HepG2 (cell line): ENCODE data around the gene C1QL2.

ENCODE experiments used
- CBX5 ChIP-seq: sonication (generic); formaldehyde crosslinking; IDR thresholded peaks from 2 replicates; pipeline ENCODE4 v1.4.0; 2020; ENCODE audit warnings: missing genetic modification reagents, borderline replicate concordance
- CTCF ChIP-seq: sonication (generic); formaldehyde crosslinking; IDR thresholded peaks from 2 replicates; pipeline ENCODE4 v1.5.0; 2020; ENCODE audit warnings: mild to moderate bottlenecking, missing genetic modification reagents, moderate library complexity
- ESRRA ChIP-seq: sonication (generic); formaldehyde crosslinking; IDR thresholded peaks from 2 replicates; pipeline ENCODE4 v1.5.1; 2020; ENCODE audit warnings: mild to moderate bottlenecking, low read depth, missing genetic modification reagents
- HMG20B ChIP-seq: conservative IDR thresholded peaks from 2 replicates; pipeline ENCODE4 v1.6.1; 2016; ENCODE audit warnings: missing genetic modification reagents, missing compliant biosample characterization
- PHF8 ChIP-seq: sonication (generic); formaldehyde crosslinking; IDR thresholded peaks from 2 replicates; pipeline ENCODE4 v1.5.0; 2020; ENCODE audit warnings: missing genetic modification reagents
- RAD21 ChIP-seq: fragments of 450-650 bp; formaldehyde crosslinking; IDR thresholded peaks from 2 replicates; pipeline ENCODE4 v1.5.0; 2020; ENCODE audit warnings: mild to moderate bottlenecking
- RELA ChIP-seq: sonication (generic); formaldehyde crosslinking; IDR thresholded peaks from 2 replicates; pipeline ENCODE4 v1.4.0; 2020; ENCODE audit warnings: missing genetic modification reagents
- ZNF331 ChIP-seq: sonication (generic); formaldehyde crosslinking; IDR thresholded peaks from 2 replicates; pipeline ENCODE4 v1.4.0; 2020; ENCODE audit warnings: missing genetic modification reagents
- ZNF83 ChIP-seq: sonication (generic); formaldehyde crosslinking; IDR thresholded peaks from 2 replicates; pipeline ENCODE4 v1.4.0; 2020; ENCODE audit warnings: missing genetic modification reagents, mild to moderate bottlenecking, borderline replicate concordance
- TF ChIP-seq, protein P1 (sequence below): sonication (generic); formaldehyde crosslinking; IDR thresholded peaks from 2 replicates; pipeline ENCODE4 v1.4.0; 2020; ENCODE audit warnings: missing genetic modification reagents, borderline replicate concordance
- TF ChIP-seq, protein P2 (sequence below), 2 experiments: IDR thresholded peaks; 2 replicates each; pipeline ENCODE4 v1.6.1; 2011 to 2012; ENCODE audit warnings: low read length in 2 of 2, borderline replicate concordance in 1 of 2, low read depth in 1 of 2, mild to moderate bottlenecking in 1 of 2, moderate library complexity in 1 of 2
- TF ChIP-seq, protein P3 (sequence below): sonication (generic); formaldehyde crosslinking; IDR thresholded peaks from 2 replicates; pipeline ENCODE4 v1.4.0; 2020; ENCODE audit warnings: low read depth, missing genetic modification reagents

DNA sequence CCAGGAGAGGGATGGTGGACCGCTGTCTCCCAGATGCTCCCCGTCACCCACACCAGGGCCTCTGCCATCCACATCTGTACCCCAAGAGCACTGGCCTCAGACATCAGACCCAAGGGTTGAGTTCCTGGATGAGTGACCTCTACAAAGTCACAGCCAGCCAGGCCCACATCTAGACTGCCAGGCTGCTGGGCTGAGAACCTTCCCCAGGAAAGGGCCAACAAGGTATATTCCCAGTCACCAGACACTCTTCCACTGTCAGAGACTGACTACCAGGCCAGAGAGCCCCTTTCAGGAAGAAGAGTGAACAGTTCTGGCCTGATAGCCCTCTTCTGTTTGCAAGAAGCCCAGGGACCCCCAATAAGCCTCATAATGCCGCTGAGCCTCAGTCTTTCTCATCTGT, 44.3 kb downstream of the C1QL2 start:
- TF ChIP-seq, protein P1, sequence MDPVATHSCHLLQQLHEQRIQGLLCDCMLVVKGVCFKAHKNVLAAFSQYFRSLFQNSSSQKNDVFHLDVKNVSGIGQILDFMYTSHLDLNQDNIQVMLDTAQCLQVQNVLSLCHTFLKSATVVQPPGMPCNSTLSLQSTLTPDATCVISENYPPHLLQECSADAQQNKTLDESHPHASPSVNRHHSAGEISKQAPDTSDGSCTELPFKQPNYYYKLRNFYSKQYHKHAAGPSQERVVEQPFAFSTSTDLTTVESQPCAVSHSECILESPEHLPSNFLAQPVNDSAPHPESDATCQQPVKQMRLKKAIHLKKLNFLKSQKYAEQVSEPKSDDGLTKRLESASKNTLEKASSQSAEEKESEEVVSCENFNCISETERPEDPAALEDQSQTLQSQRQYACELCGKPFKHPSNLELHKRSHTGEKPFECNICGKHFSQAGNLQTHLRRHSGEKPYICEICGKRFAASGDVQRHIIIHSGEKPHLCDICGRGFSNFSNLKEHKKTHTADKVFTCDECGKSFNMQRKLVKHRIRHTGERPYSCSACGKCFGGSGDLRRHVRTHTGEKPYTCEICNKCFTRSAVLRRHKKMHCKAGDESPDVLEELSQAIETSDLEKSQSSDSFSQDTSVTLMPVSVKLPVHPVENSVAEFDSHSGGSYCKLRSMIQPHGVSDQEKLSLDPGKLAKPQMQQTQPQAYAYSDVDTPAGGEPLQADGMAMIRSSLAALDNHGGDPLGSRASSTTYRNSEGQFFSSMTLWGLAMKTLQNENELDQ (CRISPR knock-in tag), result no peak
- TF ChIP-seq, protein P2, sequence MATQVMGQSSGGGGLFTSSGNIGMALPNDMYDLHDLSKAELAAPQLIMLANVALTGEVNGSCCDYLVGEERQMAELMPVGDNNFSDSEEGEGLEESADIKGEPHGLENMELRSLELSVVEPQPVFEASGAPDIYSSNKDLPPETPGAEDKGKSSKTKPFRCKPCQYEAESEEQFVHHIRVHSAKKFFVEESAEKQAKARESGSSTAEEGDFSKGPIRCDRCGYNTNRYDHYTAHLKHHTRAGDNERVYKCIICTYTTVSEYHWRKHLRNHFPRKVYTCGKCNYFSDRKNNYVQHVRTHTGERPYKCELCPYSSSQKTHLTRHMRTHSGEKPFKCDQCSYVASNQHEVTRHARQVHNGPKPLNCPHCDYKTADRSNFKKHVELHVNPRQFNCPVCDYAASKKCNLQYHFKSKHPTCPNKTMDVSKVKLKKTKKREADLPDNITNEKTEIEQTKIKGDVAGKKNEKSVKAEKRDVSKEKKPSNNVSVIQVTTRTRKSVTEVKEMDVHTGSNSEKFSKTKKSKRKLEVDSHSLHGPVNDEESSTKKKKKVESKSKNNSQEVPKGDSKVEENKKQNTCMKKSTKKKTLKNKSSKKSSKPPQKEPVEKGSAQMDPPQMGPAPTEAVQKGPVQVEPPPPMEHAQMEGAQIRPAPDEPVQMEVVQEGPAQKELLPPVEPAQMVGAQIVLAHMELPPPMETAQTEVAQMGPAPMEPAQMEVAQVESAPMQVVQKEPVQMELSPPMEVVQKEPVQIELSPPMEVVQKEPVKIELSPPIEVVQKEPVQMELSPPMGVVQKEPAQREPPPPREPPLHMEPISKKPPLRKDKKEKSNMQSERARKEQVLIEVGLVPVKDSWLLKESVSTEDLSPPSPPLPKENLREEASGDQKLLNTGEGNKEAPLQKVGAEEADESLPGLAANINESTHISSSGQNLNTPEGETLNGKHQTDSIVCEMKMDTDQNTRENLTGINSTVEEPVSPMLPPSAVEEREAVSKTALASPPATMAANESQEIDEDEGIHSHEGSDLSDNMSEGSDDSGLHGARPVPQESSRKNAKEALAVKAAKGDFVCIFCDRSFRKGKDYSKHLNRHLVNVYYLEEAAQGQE (IDR thresholded peaks at IDR 0.05; ENCODE audit: borderline replicate concordance in 1 of 2, low read depth in 1 of 2, low read length in 2 of 2), result no peak
- TF ChIP-seq ESRRA (no peak), ZNF331 (CRISPR knock-in tag) (no peak), HMG20B (CRISPR knock-in tag) (no peak), PHF8 (CRISPR knock-in tag) (no peak), CTCF (CRISPR knock-in tag) (no peak), RAD21 (CRISPR knock-in tag) (no peak), RELA (CRISPR knock-in tag) (no peak), ZNF83 (CRISPR knock-in tag) (no peak), CBX5 (CRISPR knock-in tag) (no peak)
- TF ChIP-seq, protein P3, sequence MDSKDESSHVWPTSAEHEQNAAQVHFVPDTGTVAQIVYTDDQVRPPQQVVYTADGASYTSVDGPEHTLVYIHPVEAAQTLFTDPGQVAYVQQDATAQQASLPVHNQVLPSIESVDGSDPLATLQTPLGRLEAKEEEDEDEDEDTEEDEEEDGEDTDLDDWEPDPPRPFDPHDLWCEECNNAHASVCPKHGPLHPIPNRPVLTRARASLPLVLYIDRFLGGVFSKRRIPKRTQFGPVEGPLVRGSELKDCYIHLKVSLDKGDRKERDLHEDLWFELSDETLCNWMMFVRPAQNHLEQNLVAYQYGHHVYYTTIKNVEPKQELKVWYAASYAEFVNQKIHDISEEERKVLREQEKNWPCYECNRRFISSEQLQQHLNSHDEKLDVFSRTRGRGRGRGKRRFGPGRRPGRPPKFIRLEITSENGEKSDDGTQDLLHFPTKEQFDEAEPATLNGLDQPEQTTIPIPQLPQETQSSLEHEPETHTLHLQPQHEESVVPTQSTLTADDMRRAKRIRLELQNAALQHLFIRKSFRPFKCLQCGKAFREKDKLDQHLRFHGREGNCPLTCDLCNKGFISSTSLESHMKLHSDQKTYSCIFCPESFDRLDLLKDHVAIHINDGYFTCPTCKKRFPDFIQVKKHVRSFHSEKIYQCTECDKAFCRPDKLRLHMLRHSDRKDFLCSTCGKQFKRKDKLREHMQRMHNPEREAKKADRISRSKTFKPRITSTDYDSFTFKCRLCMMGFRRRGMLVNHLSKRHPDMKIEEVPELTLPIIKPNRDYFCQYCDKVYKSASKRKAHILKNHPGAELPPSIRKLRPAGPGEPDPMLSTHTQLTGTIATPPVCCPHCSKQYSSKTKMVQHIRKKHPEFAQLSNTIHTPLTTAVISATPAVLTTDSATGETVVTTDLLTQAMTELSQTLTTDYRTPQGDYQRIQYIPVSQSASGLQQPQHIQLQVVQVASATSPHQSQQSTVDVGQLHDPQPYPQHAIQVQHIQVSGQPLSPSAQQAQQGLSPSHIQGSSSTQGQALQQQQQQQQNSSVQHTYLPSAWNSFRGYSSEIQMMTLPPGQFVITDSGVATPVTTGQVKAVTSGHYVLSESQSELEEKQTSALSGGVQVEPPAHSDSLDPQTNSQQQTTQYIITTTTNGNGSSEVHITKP (CRISPR knock-in tag), result no peak
